HTR-8/SVneo (cell line): ENCODE measurements around the gene RIOK3.

Experiments used
- DNase-seq: peaks from one replicate; pipeline ENCODE4 v3.0.0; 2011; ENCODE audit warnings: low spot score, mixed read lengths; ENCODE audit not compliant: insufficient read length
- FAIRE-seq: peaks from 2 replicates; lab custom pipeline; 2011; peaks lifted over from hg19 to GRCh38; lab: Jason Lieb, UNC

Gene RIOK3

GRCh38 chr18:23524213-23524707, 71.2 kb downstream of the RIOK3 start:
- no peak for FAIRE-seq
- no peak for DNase-seq

DNA sequence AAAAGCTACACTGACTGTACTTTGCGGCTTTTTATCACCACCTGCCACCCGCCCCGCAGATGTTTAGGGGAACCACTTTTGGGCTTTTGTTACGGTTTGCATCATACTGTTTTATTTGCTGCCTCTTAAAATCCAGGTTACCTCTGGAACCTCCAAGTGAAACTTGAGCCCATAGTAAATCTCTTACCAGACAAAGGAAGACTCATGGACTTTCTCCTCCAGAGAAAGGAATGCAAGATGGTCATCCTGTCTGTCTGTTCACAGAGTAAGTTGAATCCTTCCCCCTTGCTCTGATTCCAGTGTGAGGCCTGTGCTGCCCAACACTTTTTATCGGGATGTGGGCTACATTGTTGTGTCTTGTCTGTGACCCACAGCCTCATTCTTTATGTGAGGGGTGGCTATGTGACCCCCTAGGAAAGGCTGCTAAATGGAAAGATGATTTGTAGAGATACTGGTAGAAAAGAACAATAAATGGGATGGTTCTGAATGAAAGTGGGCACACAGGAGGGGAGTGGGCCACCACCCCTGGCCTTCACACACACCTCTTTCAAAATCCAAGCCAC, 73.5 kb downstream of the RIOK3 start:
- FAIRE-seq (no peak), DNase-seq (no peak)

GRCh38 chr18:23528580-23529472, 75.7 kb downstream of the RIOK3 start:
- no peak for FAIRE-seq
- DNase-seq: no peak

DNA sequence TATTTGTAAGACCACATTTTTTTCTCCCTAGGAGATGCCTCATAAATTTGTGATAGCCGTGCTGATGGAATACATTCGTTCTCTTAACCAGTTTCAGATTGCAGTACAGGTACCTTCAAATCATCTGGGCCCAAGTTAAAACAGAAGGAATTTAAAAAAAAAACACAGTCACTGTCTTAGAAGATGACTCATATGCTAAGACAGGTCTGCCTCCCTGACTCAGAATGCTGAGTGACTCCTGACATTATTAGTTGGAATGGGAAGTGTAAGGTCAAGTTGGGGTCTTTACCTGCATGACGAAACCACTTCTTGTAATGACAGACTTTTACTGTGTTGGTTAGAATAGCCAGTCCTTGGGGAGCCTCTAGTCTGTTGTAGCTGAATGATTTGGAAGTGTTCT, 76.5 kb downstream of the RIOK3 start:
- peak; percentile 34 for DNase-seq
- FAIRE-seq: no peak

DNA sequence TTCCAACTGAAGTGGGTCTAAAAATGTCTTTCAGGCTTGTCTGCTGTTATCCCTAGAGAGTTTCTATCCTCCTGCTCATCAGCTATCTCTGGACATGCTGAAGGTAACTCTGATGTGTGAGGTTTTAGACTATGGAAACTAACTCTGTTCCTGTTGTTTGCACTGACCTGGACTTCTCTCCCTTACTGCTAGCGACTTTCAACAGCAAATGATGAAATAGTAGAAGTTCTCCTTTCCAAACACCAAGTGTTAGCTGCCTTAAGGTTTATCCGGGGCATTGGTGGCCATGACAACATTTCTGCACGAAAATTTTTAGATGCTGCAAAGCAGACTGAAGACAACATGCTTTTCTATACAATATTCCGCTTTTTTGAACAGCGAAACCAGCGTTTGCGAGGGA, 77.1 kb downstream of the RIOK3 start:
- DNase-seq (no peak), FAIRE-seq (no peak)

DNA sequence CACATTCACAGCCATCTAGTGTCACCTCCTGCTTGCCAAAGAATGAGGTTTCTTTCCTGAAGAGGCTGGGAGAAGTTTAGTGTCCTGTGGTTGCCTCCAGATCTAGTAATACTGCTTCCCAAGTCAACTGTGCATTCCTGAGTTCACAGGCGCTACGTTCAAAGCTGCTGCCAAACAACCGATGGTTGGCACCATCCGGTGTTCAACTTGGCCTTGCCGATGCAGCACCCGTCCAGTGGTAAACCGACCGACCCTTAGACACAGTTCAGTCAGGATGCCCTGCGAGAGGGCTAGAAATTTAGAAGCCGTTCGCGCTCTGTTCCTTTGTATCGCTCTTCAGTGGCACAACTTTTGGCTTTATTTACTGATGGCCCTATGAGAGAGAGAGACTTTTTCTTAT, 78.8 kb downstream of the RIOK3 start:
- DNase-seq (no peak), FAIRE-seq (no peak)
